GM10248 (cell line): Measurements from ENCODE around the gene PTPN11.

Source experiments
- CTCF ChIA-PET: fragments of 300-600 bp; sonication (Branson Sonifier 250); formaldehyde crosslinking; extraction: SDS; loops from one replicate; lab custom pipeline; 2021; ENCODE audit warnings: antibody characterized with exemption; lab: Yijun Ruan, JAX
- POLR2A ChIA-PET: fragments of 350-650 bp; sonication (Branson Sonifier 250); formaldehyde crosslinking; extraction: SDS; loops from one replicate; lab custom pipeline; 2020; ENCODE audit warnings: antibody characterized with exemption; lab: Yijun Ruan, JAX
- DNase-seq: peaks from one replicate; pipeline ENCODE4 v3.0.0; 2012; ENCODE audit errors: extremely low spot score
- TF ChIP-seq, protein P1 (sequence below): IDR thresholded peaks from 2 replicates; pipeline ENCODE4 v1.5.1; 2012; ENCODE audit warnings: mild to moderate bottlenecking, low read depth; ENCODE audit errors: extremely low read depth, missing control alignments, control extremely low read depth

Gene PTPN11

DNA sequence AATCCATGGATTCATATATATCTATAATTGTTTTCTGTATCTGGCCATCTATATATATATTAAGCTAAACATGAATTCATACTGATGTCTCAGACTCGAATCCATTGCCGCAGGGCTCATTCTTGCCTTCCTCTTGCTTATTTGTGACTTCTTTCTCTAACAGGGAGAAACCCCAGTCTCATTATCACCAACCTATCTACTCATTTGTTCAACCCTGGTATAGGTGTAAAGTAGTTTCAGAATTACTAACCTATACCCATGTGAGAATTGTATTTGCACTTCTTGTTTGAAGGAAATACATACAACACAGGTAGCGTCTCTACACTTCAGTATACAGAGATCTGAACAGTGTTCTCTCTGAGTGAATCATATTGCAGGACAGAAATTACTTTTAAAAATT lies 77.7 kb downstream of the PTPN11 start:
- TF ChIP-seq, protein P1, sequence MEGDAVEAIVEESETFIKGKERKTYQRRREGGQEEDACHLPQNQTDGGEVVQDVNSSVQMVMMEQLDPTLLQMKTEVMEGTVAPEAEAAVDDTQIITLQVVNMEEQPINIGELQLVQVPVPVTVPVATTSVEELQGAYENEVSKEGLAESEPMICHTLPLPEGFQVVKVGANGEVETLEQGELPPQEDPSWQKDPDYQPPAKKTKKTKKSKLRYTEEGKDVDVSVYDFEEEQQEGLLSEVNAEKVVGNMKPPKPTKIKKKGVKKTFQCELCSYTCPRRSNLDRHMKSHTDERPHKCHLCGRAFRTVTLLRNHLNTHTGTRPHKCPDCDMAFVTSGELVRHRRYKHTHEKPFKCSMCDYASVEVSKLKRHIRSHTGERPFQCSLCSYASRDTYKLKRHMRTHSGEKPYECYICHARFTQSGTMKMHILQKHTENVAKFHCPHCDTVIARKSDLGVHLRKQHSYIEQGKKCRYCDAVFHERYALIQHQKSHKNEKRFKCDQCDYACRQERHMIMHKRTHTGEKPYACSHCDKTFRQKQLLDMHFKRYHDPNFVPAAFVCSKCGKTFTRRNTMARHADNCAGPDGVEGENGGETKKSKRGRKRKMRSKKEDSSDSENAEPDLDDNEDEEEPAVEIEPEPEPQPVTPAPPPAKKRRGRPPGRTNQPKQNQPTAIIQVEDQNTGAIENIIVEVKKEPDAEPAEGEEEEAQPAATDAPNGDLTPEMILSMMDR: no peak
- peak; percentile 46 for DNase-seq
- POLR2A ChIA-PET: no interaction called here
- CTCF ChIA-PET: interaction anchor here (0.6 kb wide), 1 partner anchor 16 kb away, joined by 3 read pairs; no protein-coding TSS in a partner anchor

DNA sequence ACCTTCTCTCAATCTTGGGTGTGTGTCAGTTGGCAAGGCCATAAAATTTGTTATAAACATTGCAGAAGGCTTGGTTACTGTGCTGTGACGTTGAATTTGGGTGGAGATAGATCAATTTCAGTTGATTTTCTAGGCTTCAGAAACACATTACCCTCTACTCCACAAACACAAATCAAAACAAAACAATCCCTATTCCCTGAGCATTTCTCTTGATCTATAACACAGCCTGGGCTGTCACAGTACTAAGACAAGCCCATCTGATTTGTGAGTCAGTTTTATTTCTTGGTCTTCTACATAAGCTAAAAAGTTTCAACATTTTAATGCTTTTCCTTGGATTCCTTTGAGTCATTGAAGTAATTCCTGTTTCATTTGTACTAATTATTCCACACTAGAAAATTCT lies 79.8 kb downstream of the PTPN11 start:
- TF ChIP-seq, protein P1: no peak
- DNase-seq: no peak
- POLR2A ChIA-PET: no interaction called here
- CTCF ChIA-PET: interaction anchor here (1.2 kb wide), 1 partner anchor 8 kb away, joined by 3 read pairs; no protein-coding TSS in a partner anchor

DNA sequence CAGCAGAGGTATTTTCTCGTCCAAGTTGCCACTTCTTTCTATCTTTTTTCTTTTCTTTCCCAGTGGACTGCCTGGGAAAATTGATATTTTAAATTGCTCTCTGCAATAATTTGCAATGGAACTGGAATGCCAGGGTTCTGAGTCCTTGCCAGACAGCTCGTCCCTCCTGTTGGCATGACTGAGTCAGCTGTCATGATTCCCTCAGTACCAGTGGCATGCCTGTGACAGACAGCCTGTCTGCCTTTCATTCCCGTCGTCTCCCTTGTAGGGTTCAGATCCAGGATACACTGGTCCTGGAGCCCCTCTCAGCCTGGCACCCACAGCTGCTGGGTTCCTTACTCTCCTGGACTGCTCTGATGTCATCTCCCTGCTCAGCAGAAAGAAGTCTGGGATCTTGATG lies 84.8 kb downstream of the PTPN11 start:
- CTCF ChIA-PET: no interaction called here
- DNase-seq: no peak
- TF ChIP-seq, protein P1: no peak
- POLR2A ChIA-PET: no interaction called here

DNA sequence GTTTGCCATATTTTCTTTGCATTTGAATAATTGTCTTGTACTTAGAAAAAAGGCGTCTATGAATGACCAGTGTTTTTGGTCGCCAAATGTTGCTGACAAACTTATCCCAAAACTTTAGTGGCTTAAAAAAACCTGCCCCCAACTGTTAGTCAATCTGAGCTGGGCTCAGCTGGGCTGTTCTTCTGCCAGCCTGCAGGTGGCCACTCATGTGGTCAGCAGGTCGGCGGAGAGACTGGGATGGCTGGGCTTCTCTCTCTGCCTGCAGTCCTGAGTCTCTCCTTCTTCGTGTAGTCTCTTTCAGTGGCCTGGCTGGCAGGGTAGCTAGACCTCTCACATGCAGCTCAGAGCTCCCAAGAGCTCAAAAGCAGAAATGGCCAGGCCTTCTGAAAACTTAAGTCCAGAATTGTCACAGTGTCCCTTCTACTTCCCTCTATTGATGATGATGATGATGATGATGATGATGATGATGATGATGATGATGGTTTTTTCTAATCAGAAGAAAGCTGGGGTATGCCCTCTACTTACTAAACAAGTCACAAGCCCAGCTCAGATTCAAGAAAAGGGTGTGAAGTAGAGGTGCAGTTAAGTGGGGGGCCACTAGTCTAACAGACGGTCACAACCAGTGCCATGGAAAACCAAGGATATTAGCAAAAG lies 87.9 kb downstream of the PTPN11 start:
- CTCF ChIA-PET: interaction anchor here (0.8 to 1.2 kb wide), 2 partner anchors 8 to 31 kb away, joined by 3 to 4 read pairs; no protein-coding TSS in a partner anchor
- TF ChIP-seq, protein P1: no peak
- DNase-seq: no peak
- POLR2A ChIA-PET: no interaction called here

DNA sequence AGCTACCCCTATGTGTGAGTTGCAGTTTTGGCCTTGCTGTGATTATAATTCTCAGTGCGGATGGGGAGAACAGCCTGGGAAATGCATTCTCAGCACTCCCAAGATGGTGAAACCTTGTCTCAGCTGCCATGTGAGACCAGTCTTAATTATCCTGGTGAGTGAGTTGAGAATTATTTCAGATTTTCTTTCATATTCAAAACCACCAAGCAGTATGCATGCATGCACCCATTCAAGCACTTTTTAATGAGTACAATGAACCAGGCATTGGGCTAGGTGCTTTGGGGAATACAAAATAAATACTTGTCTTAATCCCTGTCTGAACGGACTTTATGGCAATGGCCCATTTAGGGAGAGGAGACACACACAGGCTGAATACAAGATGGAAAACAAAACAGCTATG lies 94.7 kb downstream of the PTPN11 start:
- TF ChIP-seq, protein P1: no peak
- ChIA-PET POLR2A (no interaction called here), CTCF (no interaction called here)
- DNase-seq: no peak

DNA sequence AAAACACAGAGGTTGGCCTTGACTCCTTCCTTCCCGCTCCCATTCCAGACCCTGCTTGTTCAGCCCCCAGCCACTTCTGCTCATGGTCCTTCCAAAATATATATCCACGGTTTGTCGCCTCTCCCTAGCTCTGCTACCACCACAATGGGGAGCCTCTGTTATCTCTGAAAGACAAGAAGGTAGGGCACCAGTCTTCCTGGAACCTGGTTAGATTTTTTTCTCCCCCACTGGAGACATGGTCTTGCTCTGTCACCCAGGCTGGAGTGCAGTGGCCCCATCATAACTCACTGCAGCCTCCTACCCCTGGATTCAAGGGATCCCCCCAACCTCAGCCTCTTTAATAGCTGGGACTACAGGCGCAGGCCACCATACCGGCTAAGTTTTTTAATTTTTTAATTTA lies 95.7 kb downstream of the PTPN11 start:
- ChIA-PET POLR2A (no interaction called here), CTCF (no interaction called here)
- TF ChIP-seq, protein P1: no peak
- DNase-seq: no peak
